Osteoblast (primary cell): ENCODE measurements around the gene RMND5A. TPM values are rescaled to one million over a fixed set of nuclear protein-coding genes. Genes with fewer than 3 reads are reported as not detected.

Experiments used
- DNase-seq: peaks from one replicate; pipeline ENCODE4 v3.0.0; 2011; ENCODE audit warnings: low spot score, mixed read lengths; ENCODE audit not compliant: insufficient read length; ENCODE audit errors: missing footprints
- H2AFZ ChIP-seq: 2 replicates; pipeline ENCODE4 v1.6.0; 2011; ENCODE audit warnings: mild to moderate bottlenecking, low read length
- H3K27ac ChIP-seq: 2 replicates; pipeline ENCODE4 v1.5.1; 2011; ENCODE audit warnings: mild to moderate bottlenecking, low read depth, low read length, moderate library complexity
- H3K27me3 ChIP-seq: 2 replicates; pipeline ENCODE4 v1.6.0; 2012; ENCODE audit warnings: mild to moderate bottlenecking, control low read depth, inconsistent platforms, low read length, moderate library complexity; ENCODE audit not compliant: insufficient read depth
- H3K36me3 ChIP-seq: 2 replicates; pipeline ENCODE4 v1.5.1; 2011; ENCODE audit warnings: mild to moderate bottlenecking, low read length, control low read depth, moderate library complexity; ENCODE audit not compliant: insufficient read depth
- H3K4me1 ChIP-seq: 2 replicates; pipeline ENCODE4 v1.5.1; 2011; ENCODE audit warnings: mild to moderate bottlenecking, low read length, control low read depth, moderate library complexity; ENCODE audit not compliant: insufficient read depth
- H3K4me2 ChIP-seq: 2 replicates; pipeline ENCODE4 v1.6.0; 2011; ENCODE audit warnings: mild to moderate bottlenecking, low read length; ENCODE audit not compliant: insufficient read depth
- H3K4me3 ChIP-seq: fragments of 200-600 bp; sonication (generic); 3 replicates; pipeline ENCODE4 v1.5.1; 2012; ENCODE audit warnings: mild to moderate bottlenecking, low read length, inconsistent platforms; ENCODE audit not compliant: insufficient read depth
- H3K79me2 ChIP-seq: 2 replicates; pipeline ENCODE4 v1.6.0; 2012; ENCODE audit warnings: mild to moderate bottlenecking, low read length, control low read depth, inconsistent platforms; ENCODE audit not compliant: insufficient read depth
- H3K9me3 ChIP-seq: 2 replicates; pipeline ENCODE4 v1.5.1; 2011; ENCODE audit warnings: low read depth, low read length, control low read depth
- H4K20me1 ChIP-seq: 2 replicates; pipeline ENCODE4 v1.6.0; 2012; ENCODE audit warnings: mild to moderate bottlenecking, low read length, control low read depth; ENCODE audit not compliant: insufficient read depth
- total RNA-seq: library from RNA; depleted of rRNA; stranded (reverse); fragments of >200 nt; gene quantifications from 2 replicates; pipeline ENCODE4 v1.2.3, GENCODE V29; 2012
- TF ChIP-seq, protein P1 (sequence below): IDR thresholded peaks from 2 replicates; pipeline ENCODE4 v1.5.1; 2011; ENCODE audit warnings: mild to moderate bottlenecking, low read depth, low read length, moderate library complexity; ENCODE audit errors: extremely low read depth

The RMND5A gene
- total RNA-seq, 1 donor, result 16.3 TPM

DNA sequence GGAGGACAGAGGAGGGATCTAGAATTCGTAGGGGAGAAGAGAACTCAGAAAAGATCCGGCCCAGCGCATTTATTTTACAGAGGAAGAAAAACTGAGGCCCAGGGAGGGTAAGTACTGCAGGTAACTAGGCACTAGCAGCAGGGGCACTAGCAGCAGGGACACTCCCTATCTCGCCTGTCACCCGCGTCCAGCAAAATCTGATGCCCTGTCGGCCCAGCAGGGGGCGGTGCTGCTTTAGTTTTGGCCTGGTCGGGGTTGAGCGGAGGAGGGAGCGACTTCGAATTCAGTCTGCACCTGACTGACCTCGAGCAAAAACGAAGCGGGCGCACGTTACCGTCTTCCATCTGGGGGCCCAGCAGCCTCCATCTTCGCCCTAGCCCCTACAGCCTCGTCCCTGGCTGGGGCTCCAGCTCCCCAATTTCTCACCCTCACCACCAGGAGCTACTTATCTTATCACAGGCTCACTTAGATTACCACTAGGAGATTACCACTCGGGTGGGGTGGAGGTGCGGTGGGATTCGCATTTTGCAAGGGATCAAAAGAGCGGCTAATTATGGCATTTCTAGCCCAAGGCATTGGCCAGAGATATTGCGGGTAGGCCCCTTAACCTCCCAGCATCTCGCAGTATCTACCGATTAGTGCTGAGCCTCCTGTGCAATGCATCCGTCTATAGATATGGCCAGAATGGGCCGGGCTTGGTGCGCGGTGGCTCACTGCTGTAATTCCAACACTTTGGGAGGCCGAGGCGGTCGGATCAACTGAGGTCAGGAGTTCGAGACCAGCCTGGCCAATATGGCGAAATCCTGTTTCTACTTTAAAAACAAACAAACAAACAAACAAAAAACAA is 88.4 kb downstream of the RMND5A start:
- Histone ChIP-seq H3K4me3 (peak overlapping the region; percentile 65), H3K27me3 (peaks cover 30% of the 10 kb centered on the region), H3K4me2 (peak overlapping the region; percentile 79)

DNA sequence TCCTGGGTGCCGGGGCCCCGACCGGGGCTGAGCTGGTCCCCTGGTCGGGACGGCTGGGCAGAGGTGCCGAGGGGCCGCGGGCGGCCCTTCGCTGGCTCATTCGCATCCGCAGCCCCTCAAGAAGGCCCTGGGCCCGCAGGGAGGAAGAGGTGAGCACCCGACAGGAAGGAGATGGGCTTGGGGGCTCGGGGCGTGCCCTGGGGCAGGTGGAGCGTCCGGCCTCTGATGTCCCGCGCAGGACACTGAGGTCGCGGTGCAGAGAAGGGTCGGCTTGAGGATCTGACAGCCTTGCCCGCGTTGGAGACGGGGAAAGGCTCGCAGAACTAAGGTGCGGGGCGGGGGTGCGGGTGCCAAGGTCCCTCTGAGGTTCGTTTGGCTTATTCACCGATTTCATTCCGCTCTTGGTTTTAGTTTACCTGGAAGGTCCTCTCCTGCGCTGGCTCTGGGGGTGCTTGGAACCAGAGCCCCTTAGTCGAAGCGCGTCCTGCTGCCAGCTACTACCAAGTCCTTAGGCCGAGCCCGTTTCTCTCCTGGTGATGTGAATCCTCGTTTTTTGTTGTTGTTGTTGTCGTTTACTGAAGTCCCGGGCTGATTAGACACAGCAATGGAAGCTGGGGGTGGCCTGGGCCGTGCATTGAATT is 89.5 kb downstream of the RMND5A start:
- Histone ChIP-seq H3K4me3 (no peak overlapping the region), H3K4me1 (peaks cover 12% of the 10 kb centered on the region), H2AFZ (no peak overlapping the region), H3K27me3 (peaks cover 33% of the 10 kb centered on the region), H3K9me3 (no peaks in the 10 kb centered on the region), H4K20me1 (no peaks in the 10 kb centered on the region), H3K27ac (no peak overlapping the region), H3K79me2 (no peaks in the 10 kb centered on the region), H3K36me3 (no peaks in the 10 kb centered on the region), H3K4me2 (no peak overlapping the region)
- no peak for DNase-seq
- TF ChIP-seq, protein P1, sequence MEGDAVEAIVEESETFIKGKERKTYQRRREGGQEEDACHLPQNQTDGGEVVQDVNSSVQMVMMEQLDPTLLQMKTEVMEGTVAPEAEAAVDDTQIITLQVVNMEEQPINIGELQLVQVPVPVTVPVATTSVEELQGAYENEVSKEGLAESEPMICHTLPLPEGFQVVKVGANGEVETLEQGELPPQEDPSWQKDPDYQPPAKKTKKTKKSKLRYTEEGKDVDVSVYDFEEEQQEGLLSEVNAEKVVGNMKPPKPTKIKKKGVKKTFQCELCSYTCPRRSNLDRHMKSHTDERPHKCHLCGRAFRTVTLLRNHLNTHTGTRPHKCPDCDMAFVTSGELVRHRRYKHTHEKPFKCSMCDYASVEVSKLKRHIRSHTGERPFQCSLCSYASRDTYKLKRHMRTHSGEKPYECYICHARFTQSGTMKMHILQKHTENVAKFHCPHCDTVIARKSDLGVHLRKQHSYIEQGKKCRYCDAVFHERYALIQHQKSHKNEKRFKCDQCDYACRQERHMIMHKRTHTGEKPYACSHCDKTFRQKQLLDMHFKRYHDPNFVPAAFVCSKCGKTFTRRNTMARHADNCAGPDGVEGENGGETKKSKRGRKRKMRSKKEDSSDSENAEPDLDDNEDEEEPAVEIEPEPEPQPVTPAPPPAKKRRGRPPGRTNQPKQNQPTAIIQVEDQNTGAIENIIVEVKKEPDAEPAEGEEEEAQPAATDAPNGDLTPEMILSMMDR, result no peak

More for the DNA sequence above, 88.4 kb downstream of the RMND5A start:
- no peaks in the 10 kb centered on the region for H3K9me3 ChIP-seq
- no peaks in the 10 kb centered on the region for H4K20me1 ChIP-seq
- no peak overlapping the region for H3K27ac ChIP-seq
- peak; percentile 98 for DNase-seq
- peaks cover 12% of the 10 kb centered on the region for H3K4me1 ChIP-seq
- H3K79me2 ChIP-seq, result no peaks in the 10 kb centered on the region
- no peaks in the 10 kb centered on the region for H3K36me3 ChIP-seq
- TF ChIP-seq, protein P1, result peak; percentile 84
- H2AFZ ChIP-seq, result peak overlapping the region; percentile 72

DNA sequence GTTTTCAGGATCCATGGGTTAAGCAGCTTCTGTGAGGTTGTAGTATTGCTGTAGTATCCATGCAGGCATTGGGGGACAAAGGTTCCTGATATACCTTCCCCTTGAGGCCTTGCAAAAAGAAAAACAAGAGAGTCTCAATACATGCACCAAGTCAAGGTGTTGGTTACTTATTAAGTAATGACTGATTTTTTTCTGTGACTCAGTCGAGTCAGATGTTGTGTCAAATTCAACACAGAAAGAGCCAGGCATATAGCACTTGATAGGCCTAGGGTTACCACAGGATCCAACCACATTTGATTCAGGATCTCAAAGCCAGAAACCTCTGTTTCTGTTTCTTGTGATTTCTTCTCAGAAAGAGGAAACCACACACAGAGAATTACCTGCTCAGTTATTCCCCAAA is 95.5 kb downstream of the RMND5A start:
- Histone ChIP-seq H3K79me2 (no peaks in the 10 kb centered on the region), H3K4me2 (no peak overlapping the region), H3K4me1 (no peaks in the 10 kb centered on the region), H3K27me3 (peaks cover 5% of the 10 kb centered on the region), H3K9me3 (no peaks in the 10 kb centered on the region), H2AFZ (no peak overlapping the region), H3K27ac (no peak overlapping the region), H4K20me1 (no peaks in the 10 kb centered on the region), H3K4me3 (no peak overlapping the region), H3K36me3 (no peaks in the 10 kb centered on the region)
- DNase-seq, result no peak
- TF ChIP-seq, protein P1, result no peak

DNA sequence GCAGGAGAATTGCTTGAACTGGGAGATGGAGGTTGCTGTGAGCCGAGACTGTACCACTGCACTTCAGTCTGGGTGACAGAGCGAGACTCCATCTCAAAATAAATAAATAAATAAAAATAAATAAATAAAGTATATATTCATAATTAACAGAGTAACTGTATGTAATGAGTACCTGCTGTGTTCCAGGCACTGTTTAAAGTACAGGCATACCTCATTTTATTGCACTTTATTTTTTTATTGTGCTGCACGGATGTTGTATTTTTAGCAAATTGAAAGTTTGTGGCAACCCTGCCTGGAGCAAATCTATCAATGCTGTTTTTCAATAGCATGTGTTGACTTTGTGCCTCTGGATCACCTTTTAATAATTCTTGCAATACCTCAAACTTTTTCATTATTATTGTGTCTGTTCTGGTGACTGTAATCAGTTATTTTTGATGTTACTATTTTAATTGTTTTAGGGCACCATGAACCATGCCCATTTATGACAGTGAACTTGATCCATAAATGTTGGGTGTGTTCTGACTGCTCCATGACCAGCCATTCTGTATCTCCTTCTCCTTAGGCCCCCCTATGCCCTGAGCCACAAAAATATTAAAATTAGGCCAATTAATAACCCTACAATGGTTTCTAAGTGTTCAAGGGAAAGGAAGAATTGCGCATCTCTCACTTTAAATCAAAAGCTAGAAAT is 98.2 kb downstream of the RMND5A start:
- no peaks in the 10 kb centered on the region for H3K9me3 ChIP-seq
- TF ChIP-seq, protein P1, result no peak
- no peak overlapping the region for H3K27ac ChIP-seq

More for the DNA sequence above, 98.2 kb downstream of the RMND5A start:
- no peak for DNase-seq
- Histone ChIP-seq H3K4me3 (no peak overlapping the region), H2AFZ (no peak overlapping the region), H3K79me2 (no peaks in the 10 kb centered on the region), H3K4me2 (no peak overlapping the region), H4K20me1 (no peaks in the 10 kb centered on the region), H3K4me1 (no peaks in the 10 kb centered on the region), H3K27me3 (peaks cover 3% of the 10 kb centered on the region), H3K36me3 (no peaks in the 10 kb centered on the region)
